ENCODE results near the gene LRRC8A. TPM values are rescaled to one million over a fixed set of nuclear protein-coding genes. Genes with fewer than 3 reads are reported as not detected.

LRRC8A gene
- total RNA-seq, 4 donors from 2014 or later: 39.5 to 94.2 (median 55.6) TPM

GRCh38 chr9:128909859-128910258 is 27.9 kb downstream of the LRRC8A start:
- 87% methylated on average over 3 of the region's 4 CpGs for WGBS
- no peaks in the 10 kb centered on the region for H3K9me3 ChIP-seq
- DNase-seq (ENCODE audit: extremely low spot score): no peak
- H3K4me3 ChIP-seq: no peak overlapping the region
- H3K27ac ChIP-seq (replicated peaks in 1 of 4): peak overlapping the region; percentile 16 to 73 (median 48)
- TF ChIP-seq POLR2A (IDR thresholded peaks at IDR 0.05; ENCODE audit: low read depth) (no peak), CTCF (IDR thresholded peaks at IDR 0.05) (no peak), POLR2AphosphoS5 (IDR thresholded peaks at IDR 0.05) (no peak), EP300 (IDR thresholded peaks at IDR 0.05) (no peak)
- peaks cover 59 to 66% (median 61%) of the 10 kb centered on the region in 4 donors for H3K4me1 ChIP-seq
- no peaks in the 10 kb centered on the region for H3K27me3 ChIP-seq
- peaks cover 27 to 61% (median 46%) of the 10 kb centered on the region in 4 donors for H3K36me3 ChIP-seq
- intact Hi-C loops (cut with DNase I): no loop called here

GRCh38 chr9:128910906-128911305 is 29.0 kb downstream of the LRRC8A start:
- WGBS: 78% methylated on average over 6 of the region's 6 CpGs
- Histone ChIP-seq H3K9me3 (no peaks in the 10 kb centered on the region), H3K27ac (replicated peaks in 1 of 4) (peak overlapping the region; percentile 63 to 73 (median 66)), H3K4me1 (peaks cover 67 to 71% (median 70%) of the 10 kb centered on the region in 4 donors), H3K36me3 (peaks cover 27 to 70% (median 53%) of the 10 kb centered on the region in 4 donors), H3K4me3 (no peak overlapping the region), H3K27me3 (no peaks in the 10 kb centered on the region)
- TF ChIP-seq POLR2AphosphoS5 (IDR thresholded peaks at IDR 0.05) (no peak), POLR2A (IDR thresholded peaks at IDR 0.05; ENCODE audit: low read depth) (no peak), EP300 (IDR thresholded peaks at IDR 0.05) (no peak), CTCF (IDR thresholded peaks at IDR 0.05) (no peak)
- no peak for DNase-seq (ENCODE audit: extremely low spot score)
- intact Hi-C loops (cut with DNase I): no loop called here

GRCh38 chr9:128911529-128912035 is 29.6 kb downstream of the LRRC8A start:
- H3K36me3 ChIP-seq: peaks cover 27 to 72% (median 60%) of the 10 kb centered on the region in 4 donors
- H3K27ac ChIP-seq (replicated peaks in 1 of 4): peak overlapping the region; percentile 63 to 73 (median 66)
- H3K4me3 ChIP-seq: peak overlapping the region in 1 of 4 donors; percentile 4
- no peak for DNase-seq (ENCODE audit: extremely low spot score)
- intact Hi-C loops (cut with DNase I): no loop called here
- no peaks in the 10 kb centered on the region for H3K9me3 ChIP-seq
- TF ChIP-seq POLR2A (IDR thresholded peaks at IDR 0.05; ENCODE audit: low read depth) (no peak), POLR2AphosphoS5 (IDR thresholded peaks at IDR 0.05) (peak; percentile 59 to 68)
- 23% methylated on average over 6 of the region's 8 CpGs for WGBS
- peaks cover 74 to 77% (median 76%) of the 10 kb centered on the region in 4 donors for H3K4me1 ChIP-seq
- H3K27me3 ChIP-seq: no peaks in the 10 kb centered on the region

GRCh38 chr9:128912270-128912853 is 30.4 kb downstream of the LRRC8A start:
- no peak for DNase-seq (ENCODE audit: extremely low spot score)
- TF ChIP-seq POLR2AphosphoS5 (IDR thresholded peaks at IDR 0.05) (no peak), POLR2A (IDR thresholded peaks at IDR 0.05; ENCODE audit: low read depth) (no peak), EP300 (IDR thresholded peaks at IDR 0.05) (no peak), CTCF (IDR thresholded peaks at IDR 0.05) (no peak)
- no peaks in the 10 kb centered on the region for H3K27me3 ChIP-seq
- H3K4me1 ChIP-seq: peaks cover 82 to 85% (median 84%) of the 10 kb centered on the region in 4 donors
- no peak overlapping the region for H3K4me3 ChIP-seq
- intact Hi-C loops (cut with DNase I): no loop called here
- H3K36me3 ChIP-seq: peaks cover 23 to 66% (median 56%) of the 10 kb centered on the region in 4 donors
- 58% methylated on average over 15 of the region's 15 CpGs for WGBS
- H3K9me3 ChIP-seq: no peaks in the 10 kb centered on the region
- peak overlapping the region; percentile 63 to 73 (median 66) for H3K27ac ChIP-seq (replicated peaks in 1 of 4)

- DNase-seq (ENCODE audit: extremely low spot score): no peak
- Histone ChIP-seq H3K9me3 (no peaks in the 10 kb centered on the region), H3K27me3 (no peaks in the 10 kb centered on the region), H3K4me3 (peak overlapping the region in 1 of 4 donors; percentile 12), H3K4me1 (peaks cover 85 to 91% (median 90%) of the 10 kb centered on the region in 4 donors), H3K27ac (replicated peaks in 1 of 4) (peak overlapping the region; percentile 63 to 73 (median 66)), H3K36me3 (peaks cover 13 to 66% (median 53%) of the 10 kb centered on the region in 4 donors)
- TF ChIP-seq POLR2AphosphoS5 (IDR thresholded peaks at IDR 0.05): no peak
- TF ChIP-seq POLR2A (IDR thresholded peaks at IDR 0.05; ENCODE audit: low read depth): no peak
- TF ChIP-seq CTCF (IDR thresholded peaks at IDR 0.05): no peak
- no peak for TF ChIP-seq EP300 (IDR thresholded peaks at IDR 0.05)
- WGBS: 77% methylated on average over 12 of the region's 15 CpGs
- intact Hi-C loops (cut with DNase I): no loop called here
Measured at GRCh38 chr9:128913048-128913900, 31.3 kb downstream of the LRRC8A start.
